Uterus (tissue), 4 donors: Measurements from ENCODE around the gene RPAP3. TPM values are rescaled to one million over a fixed set of nuclear protein-coding genes. Genes with fewer than 3 reads are reported as not detected.

Experiments
- DNase-seq, 2 donors: peaks; one replicate each; pipeline ENCODE4 v3.0.0-alpha.2; 2019 to 2020
- H3K27ac ChIP-seq, 2 donors: fragments of 200-600 bp; sonication (generic); 1 replicate in 1 of 2; 2 replicates in 1 of 2; pipeline ENCODE4 v1.5.1; 2016 to 2018
- H3K27me3 ChIP-seq, 2 donors: fragments of 200-600 bp; sonication (generic); one replicate each; pipeline ENCODE4 v1.5.1; 2018 to 2019; ENCODE audit warnings: control low read depth in 1 of 2
- H3K36me3 ChIP-seq, 2 donors: fragments of 200-600 bp; sonication (generic); one replicate each; pipeline ENCODE4 v1.5.1; 2019; ENCODE audit warnings: control low read depth in 1 of 2
- H3K4me1 ChIP-seq, 2 donors: fragments of 200-600 bp; sonication (generic); one replicate each; pipeline ENCODE4 v1.5.1; 2018 to 2019; ENCODE audit warnings: control low read depth in 1 of 2
- H3K4me3 ChIP-seq, 2 donors: fragments of 200-600 bp; sonication (generic); 1 replicate in 1 of 2; 2 replicates in 1 of 2; pipeline ENCODE4 v1.5.1; 2018 to 2019; ENCODE audit warnings: mild to moderate bottlenecking in 1 of 2
- H3K9me3 ChIP-seq, 2 donors: fragments of 200-600 bp; sonication (generic); one replicate each; pipeline ENCODE4 v1.5.1; 2019; ENCODE audit warnings: control low read depth in 1 of 2
- POLR2A ChIP-seq, 2 donors: fragments of 450-650 bp; IDR thresholded peaks; one replicate each; pipeline ENCODE4 v1.6.1; 2016; ENCODE audit warnings: antibody characterized with exemption in 2 of 2, mild to moderate bottlenecking in 1 of 2, moderate library complexity in 1 of 2
- intact Hi-C: fragments of 100-400 bp; cut with DNase I; formaldehyde crosslinking; loops from one replicate; pipeline ENCODE4 v1.15.1; 2023; ENCODE audit warnings: low total_unique reads
- total RNA-seq, 4 donors: library from RNA; depleted of rRNA in 3 of 4; stranded (reverse); fragments of >200 nt in 3 of 4; gene quantifications; one replicate each; pipeline versions ENCODE4 v1.1.0 to v1.2.4, GENCODE V29; 2014 to 2023
- TF ChIP-seq, protein P1 (sequence below), 4 experiments: fragments of 200-600 bp in 2 of 4; fragments of 450-650 bp in 2 of 4; sonication (generic) in 2 of 4; IDR thresholded peaks; one replicate each; pipeline ENCODE4 v1.5.1; 2016 to 2019; ENCODE audit warnings: antibody characterized with exemption in 4 of 4, mild to moderate bottlenecking in 2 of 4, moderate library complexity in 1 of 4
- donor health status: DM: yes; HTN: yes; CAD: no.

The RPAP3 gene
- total RNA-seq, 4 donors from 2014 or later, result 16.8 to 33.6 (median 22.2) TPM

DNA sequence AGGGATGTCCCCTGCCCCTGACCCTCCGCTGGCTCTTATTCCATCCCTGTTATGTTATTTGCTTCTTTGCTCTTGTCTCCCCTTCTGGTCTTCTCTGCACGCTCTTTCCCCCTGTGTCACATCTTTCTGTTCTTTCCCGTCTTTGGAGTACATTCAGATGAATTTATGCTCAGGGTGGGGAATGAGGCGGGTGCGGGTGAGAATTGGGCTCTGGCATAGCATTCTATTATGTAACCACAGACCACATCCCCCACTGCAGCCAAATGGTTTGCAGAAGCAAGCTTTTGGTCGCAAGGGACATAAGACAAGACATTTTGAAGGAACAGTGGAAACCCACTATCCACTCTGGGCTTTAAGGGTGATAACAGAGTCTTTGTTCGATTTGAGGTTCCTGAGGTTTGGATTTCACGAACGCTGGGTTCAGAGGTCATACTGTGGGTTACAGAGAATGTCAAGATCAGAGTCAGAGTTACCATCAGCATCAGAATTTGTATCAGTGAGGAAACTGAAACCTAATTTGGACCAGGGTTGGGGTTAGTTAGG, 15.7 kb upstream of the RPAP3 start:
- no peak for DNase-seq
- no peak overlapping the region for H3K4me3 ChIP-seq
- no peak overlapping the region for H3K27ac ChIP-seq
- no peaks in the 10 kb centered on the region for H3K27me3 ChIP-seq
- peaks cover 3 to 5% of the 10 kb centered on the region in 2 donors for H3K4me1 ChIP-seq
- H3K9me3 ChIP-seq, result no peaks in the 10 kb centered on the region
- no peaks in the 10 kb centered on the region for H3K36me3 ChIP-seq
- TF ChIP-seq, protein P1, sequence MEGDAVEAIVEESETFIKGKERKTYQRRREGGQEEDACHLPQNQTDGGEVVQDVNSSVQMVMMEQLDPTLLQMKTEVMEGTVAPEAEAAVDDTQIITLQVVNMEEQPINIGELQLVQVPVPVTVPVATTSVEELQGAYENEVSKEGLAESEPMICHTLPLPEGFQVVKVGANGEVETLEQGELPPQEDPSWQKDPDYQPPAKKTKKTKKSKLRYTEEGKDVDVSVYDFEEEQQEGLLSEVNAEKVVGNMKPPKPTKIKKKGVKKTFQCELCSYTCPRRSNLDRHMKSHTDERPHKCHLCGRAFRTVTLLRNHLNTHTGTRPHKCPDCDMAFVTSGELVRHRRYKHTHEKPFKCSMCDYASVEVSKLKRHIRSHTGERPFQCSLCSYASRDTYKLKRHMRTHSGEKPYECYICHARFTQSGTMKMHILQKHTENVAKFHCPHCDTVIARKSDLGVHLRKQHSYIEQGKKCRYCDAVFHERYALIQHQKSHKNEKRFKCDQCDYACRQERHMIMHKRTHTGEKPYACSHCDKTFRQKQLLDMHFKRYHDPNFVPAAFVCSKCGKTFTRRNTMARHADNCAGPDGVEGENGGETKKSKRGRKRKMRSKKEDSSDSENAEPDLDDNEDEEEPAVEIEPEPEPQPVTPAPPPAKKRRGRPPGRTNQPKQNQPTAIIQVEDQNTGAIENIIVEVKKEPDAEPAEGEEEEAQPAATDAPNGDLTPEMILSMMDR (IDR thresholded peaks at IDR 0.05), result no peak
- no peak for TF ChIP-seq POLR2A (IDR thresholded peaks at IDR 0.05)
- intact Hi-C loops, result no loop called here

DNA sequence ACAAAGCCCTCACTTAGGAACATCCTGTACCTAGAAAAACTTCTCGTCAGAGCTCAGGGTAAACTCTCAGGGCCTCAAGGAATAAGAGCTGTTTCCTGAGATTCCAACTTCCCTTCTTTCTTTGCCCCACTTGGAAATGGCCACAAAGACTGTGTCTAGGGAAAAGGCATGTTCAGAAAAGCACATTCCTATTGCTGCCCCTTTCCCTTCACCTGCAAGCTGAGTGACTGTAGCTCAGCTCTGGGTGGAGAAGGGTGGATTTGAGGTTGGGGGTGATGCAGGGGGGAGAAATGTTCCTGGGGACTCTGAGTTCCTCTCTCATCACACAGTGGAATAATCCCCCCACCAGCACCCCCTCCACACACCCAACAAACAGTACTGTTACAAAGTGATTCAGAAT, 12.7 kb upstream of the RPAP3 start:
- DNase-seq, result no peak
- H3K27ac ChIP-seq, result peak overlapping the region; percentile 86 to 93
- H3K27me3 ChIP-seq, result no peaks in the 10 kb centered on the region
- no peaks in the 10 kb centered on the region for H3K9me3 ChIP-seq
- no peak for TF ChIP-seq POLR2A (IDR thresholded peaks at IDR 0.05)
- TF ChIP-seq, protein P1 (IDR thresholded peaks at IDR 0.05), result no peak
- no peak overlapping the region for H3K4me3 ChIP-seq
- peaks cover 3 to 5% of the 10 kb centered on the region in 2 donors for H3K4me1 ChIP-seq
- intact Hi-C loops, result loop anchor here (5.0 to 10.0 kb wide), 2 partner anchors 59 to 116 kb away; no protein-coding TSS in a partner anchor
- H3K36me3 ChIP-seq, result no peaks in the 10 kb centered on the region

DNA sequence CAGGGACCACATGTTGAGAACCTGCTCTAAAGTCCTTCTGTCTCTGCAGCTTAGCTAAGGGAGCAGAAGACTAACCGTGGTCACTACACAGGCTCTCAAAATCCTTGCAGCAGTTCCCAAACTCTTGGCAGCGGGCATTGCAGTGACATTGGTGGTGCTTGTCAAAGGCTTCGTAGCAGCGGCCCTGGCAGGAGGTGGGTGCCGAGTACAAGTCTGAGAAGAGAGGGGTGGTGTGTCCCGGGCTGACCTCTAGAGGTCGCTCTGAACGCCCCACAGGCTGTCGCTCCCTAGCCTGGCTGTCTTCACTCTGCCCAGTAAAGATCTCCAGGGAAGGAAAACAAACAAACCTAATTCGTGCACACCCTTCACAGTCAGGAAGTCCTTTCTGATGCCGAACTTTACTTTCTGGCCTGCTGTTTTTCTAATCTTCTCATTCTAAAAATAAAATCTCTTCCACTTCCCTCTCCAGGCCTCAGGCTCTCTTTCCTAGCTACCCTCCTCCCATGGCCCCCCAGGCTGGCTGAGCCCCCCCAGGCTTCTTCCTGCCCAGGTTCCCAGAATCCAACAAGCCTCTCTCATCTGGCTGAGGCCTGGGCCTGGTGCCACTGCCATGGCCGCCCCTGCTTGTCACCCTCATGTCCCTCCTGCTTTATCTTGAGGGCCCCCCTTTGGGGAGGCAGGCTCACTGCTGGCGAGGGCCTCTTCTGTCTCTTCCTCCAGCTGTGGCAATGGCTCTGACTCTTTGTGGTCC, 11.8 kb upstream of the RPAP3 start:
- H3K27me3 ChIP-seq, result no peaks in the 10 kb centered on the region
- no peak overlapping the region for H3K4me3 ChIP-seq
- TF ChIP-seq POLR2A (IDR thresholded peaks at IDR 0.05), result no peak
- TF ChIP-seq, protein P1 (IDR thresholded peaks at IDR 0.05), result peak; percentile 69 to 76 (median 70)
- peak; percentile 81 to 86 for DNase-seq
- peak overlapping the region; percentile 86 to 93 for H3K27ac ChIP-seq
- intact Hi-C loops, result loop anchor here (5.0 to 10.0 kb wide), 2 partner anchors 60 to 117 kb away; no protein-coding TSS in a partner anchor
- H3K4me1 ChIP-seq, result peaks cover 3 to 5% of the 10 kb centered on the region in 2 donors
- no peaks in the 10 kb centered on the region for H3K36me3 ChIP-seq
- no peaks in the 10 kb centered on the region for H3K9me3 ChIP-seq

DNA sequence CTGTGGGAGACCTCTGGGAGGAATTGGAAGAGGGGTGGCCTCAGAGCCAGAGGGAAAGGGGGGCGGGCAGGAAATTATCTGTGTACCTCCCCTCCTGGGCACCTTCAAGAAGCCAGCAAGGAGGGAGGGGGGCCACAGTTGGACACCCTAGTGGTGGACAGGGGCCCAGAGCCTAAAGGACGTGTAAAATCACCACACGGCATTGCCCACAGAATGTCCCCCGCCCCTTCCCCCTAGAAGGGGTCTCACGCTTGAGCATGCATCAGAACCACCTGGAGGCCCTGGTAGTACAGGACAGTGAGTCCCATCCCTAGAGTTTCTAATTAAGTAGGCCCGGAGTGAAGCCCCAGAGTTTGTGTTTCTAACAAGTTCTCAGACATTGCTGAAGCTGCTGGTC, 11.2 kb upstream of the RPAP3 start:
- TF ChIP-seq, protein P1 (IDR thresholded peaks at IDR 0.05), result no peak
- no peak for TF ChIP-seq POLR2A (IDR thresholded peaks at IDR 0.05)
- peak in 1 of 2 donors; percentile 27 for DNase-seq

More for the DNA sequence above, 11.2 kb upstream of the RPAP3 start:
- Histone ChIP-seq H3K9me3 (no peaks in the 10 kb centered on the region), H3K4me1 (peaks cover 3 to 5% of the 10 kb centered on the region in 2 donors), H3K27ac (peak overlapping the region; percentile 86 to 93), H3K36me3 (no peaks in the 10 kb centered on the region), H3K4me3 (no peak overlapping the region), H3K27me3 (no peaks in the 10 kb centered on the region)
- intact Hi-C loops, result loop anchor here (5.0 to 10.0 kb wide), 2 partner anchors 60 to 118 kb away; no protein-coding TSS in a partner anchor
